Calu3 (cell line): ENCODE results near the gene SLC1A2. TPM values are rescaled to one million over a fixed set of nuclear protein-coding genes. Genes with fewer than 3 reads are reported as not detected.

Experiments
- BruUV-seq: library from RNA; stranded (reverse); fragments of 400-500 nt; replicated peaks from 2 replicates; lab custom pipeline; 2021; lab: Mats Ljungman, UMichigan
- CTCF ChIA-PET: fragments of 300-600 bp; sonication (Branson Sonifier 250); formaldehyde crosslinking; loops from one replicate; lab custom pipeline; 2022; ENCODE audit warnings: antibody characterized with exemption; lab: Charles Lee
- DNase-seq: peaks from one replicate; pipeline ENCODE4 v3.0.0; 2022
- H3K27ac Mint-ChIP-seq: one replicate; pipeline ENCODE4 v1.8.0; 2022; ENCODE audit warnings: mixed read lengths; ENCODE audit not compliant: unreplicated experiment
- H3K27me3 Mint-ChIP-seq: one replicate; pipeline ENCODE4 v1.8.0; 2022; ENCODE audit warnings: mixed read lengths; ENCODE audit not compliant: unreplicated experiment
- H3K36me3 Mint-ChIP-seq: one replicate; pipeline ENCODE4 v1.8.0; 2022; ENCODE audit warnings: mild to moderate bottlenecking, moderate library complexity, mixed read lengths; ENCODE audit not compliant: insufficient read depth, unreplicated experiment
- H3K4me1 Mint-ChIP-seq: one replicate; pipeline ENCODE4 v1.8.0; 2022; ENCODE audit warnings: mild to moderate bottlenecking, low read depth, mixed read lengths; ENCODE audit not compliant: unreplicated experiment
- H3K4me3 Mint-ChIP-seq: one replicate; pipeline ENCODE4 v1.8.0; 2022; ENCODE audit warnings: mild to moderate bottlenecking, low read depth, moderate library complexity, mixed read lengths; ENCODE audit not compliant: unreplicated experiment
- H3K9me3 Mint-ChIP-seq: one replicate; pipeline ENCODE4 v1.8.0; 2022; ENCODE audit warnings: low read depth, mixed read lengths; ENCODE audit not compliant: unreplicated experiment
- intact Hi-C: fragments of 100-400 bp; cut with micrococcal nuclease; formaldehyde crosslinking; loops from one replicate; pipeline ENCODE4 v1.10.0; 2022; ENCODE audit not compliant: unreplicated experiment
- total RNA-seq: library from RNA; stranded (reverse); gene quantifications from 2 replicates; pipeline ENCODE4 v1.2.3, GENCODE V29; 2022
- TF ChIP-seq, protein P1 (sequence below): fragments of 200-600 bp; IDR thresholded peaks from one replicate; pipeline ENCODE4 v1.8.0; 2022; ENCODE audit warnings: antibody characterized with exemption; ENCODE audit not compliant: unreplicated experiment

The SLC1A2 gene
- total RNA-seq, 1 experiment from 2014 or later: 0.40 TPM

GRCh38 chr11:35436581-35437250 is 17.4 kb upstream of the SLC1A2 start:
- Mint-ChIP-seq H3K27ac (no peak overlapping the region), H3K36me3 (no peaks in the 10 kb centered on the region), H3K4me3 (no peak overlapping the region), H3K4me1 (no peaks in the 10 kb centered on the region), H3K9me3 (no peaks in the 10 kb centered on the region), H3K27me3 (peaks cover 92% of the 10 kb centered on the region)
- BruUV-seq: no TSS peak
- TF ChIP-seq, protein P1, sequence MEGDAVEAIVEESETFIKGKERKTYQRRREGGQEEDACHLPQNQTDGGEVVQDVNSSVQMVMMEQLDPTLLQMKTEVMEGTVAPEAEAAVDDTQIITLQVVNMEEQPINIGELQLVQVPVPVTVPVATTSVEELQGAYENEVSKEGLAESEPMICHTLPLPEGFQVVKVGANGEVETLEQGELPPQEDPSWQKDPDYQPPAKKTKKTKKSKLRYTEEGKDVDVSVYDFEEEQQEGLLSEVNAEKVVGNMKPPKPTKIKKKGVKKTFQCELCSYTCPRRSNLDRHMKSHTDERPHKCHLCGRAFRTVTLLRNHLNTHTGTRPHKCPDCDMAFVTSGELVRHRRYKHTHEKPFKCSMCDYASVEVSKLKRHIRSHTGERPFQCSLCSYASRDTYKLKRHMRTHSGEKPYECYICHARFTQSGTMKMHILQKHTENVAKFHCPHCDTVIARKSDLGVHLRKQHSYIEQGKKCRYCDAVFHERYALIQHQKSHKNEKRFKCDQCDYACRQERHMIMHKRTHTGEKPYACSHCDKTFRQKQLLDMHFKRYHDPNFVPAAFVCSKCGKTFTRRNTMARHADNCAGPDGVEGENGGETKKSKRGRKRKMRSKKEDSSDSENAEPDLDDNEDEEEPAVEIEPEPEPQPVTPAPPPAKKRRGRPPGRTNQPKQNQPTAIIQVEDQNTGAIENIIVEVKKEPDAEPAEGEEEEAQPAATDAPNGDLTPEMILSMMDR: no peak
- intact Hi-C loops: no loop called here
- no peak for DNase-seq
- CTCF ChIA-PET: no interaction called here

DNA sequence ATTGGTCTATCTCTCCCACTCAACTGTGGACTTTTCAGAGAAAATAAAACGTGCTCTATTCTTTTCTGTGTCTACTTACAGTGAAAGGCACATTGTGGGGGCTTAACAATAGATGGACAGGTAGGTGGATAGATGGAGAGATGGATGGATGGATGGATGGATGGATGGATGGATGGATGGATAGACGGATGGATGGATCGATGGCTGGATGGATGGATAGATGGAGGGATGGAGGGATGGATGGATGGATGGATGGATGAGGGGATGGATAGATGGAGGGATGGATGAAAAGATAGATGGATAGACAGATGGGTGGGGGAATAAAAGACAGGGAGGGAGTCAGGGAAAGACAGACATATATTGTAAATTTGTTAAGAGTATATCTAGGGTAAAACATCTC is 14.2 kb upstream of the SLC1A2 start:
- BruUV-seq: no TSS peak
- H3K4me3 Mint-ChIP-seq: no peak overlapping the region
- H3K27me3 Mint-ChIP-seq: peaks cover 94% of the 10 kb centered on the region
- intact Hi-C loops: no loop called here
- no peak for DNase-seq
- no peaks in the 10 kb centered on the region for H3K9me3 Mint-ChIP-seq
- no peaks in the 10 kb centered on the region for H3K36me3 Mint-ChIP-seq
- TF ChIP-seq, protein P1: no peak
- CTCF ChIA-PET: no interaction called here
- H3K4me1 Mint-ChIP-seq: no peaks in the 10 kb centered on the region
- H3K27ac Mint-ChIP-seq: no peak overlapping the region

DNA sequence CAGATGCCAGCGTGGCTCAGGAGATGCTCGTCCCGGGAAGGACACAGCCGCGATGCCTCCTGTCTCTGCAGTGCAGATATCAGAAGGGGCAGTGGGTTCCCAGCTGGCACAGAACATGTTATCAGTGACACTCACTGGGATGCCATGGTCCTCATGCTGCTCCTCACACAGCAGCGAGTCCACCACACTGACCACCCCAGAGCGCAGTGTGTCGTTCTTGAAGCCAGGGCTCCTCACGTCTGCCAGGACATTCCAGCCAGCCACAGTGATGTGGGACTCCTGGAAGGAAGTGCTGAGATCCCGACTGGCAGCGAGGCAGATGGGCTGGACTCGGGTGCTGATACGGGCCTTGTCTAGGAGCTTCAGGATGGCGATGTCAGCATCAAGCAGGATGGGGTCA is 13.1 kb upstream of the SLC1A2 start:
- CTCF ChIA-PET: no interaction called here
- DNase-seq: no peak
- peaks cover 94% of the 10 kb centered on the region for H3K27me3 Mint-ChIP-seq
- H3K4me1 Mint-ChIP-seq: no peaks in the 10 kb centered on the region
- H3K27ac Mint-ChIP-seq: no peak overlapping the region
- no TSS peak for BruUV-seq
- H3K9me3 Mint-ChIP-seq: no peaks in the 10 kb centered on the region
- intact Hi-C loops: no loop called here
- H3K4me3 Mint-ChIP-seq: no peak overlapping the region
- no peaks in the 10 kb centered on the region for H3K36me3 Mint-ChIP-seq
- TF ChIP-seq, protein P1: no peak

DNA sequence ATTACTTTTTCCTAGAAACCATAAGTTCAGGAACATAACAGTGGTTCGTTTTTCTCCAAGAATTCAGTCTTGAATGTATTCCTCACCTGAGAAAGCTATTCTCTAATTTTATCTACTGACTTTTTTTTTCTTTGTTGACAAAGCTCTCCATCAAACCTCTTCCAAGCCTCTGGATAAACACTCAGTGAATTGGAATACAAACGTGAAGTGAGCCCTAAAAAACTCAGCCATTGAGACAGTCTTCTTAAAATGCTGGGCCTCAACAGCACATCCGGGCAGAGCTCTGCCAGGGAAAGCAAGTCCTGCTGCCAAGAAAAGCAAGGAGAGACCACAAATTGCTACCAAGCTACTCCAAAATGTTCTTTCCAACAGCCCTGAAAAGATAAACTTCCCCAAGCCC is 7.7 kb upstream of the SLC1A2 start:
- TF ChIP-seq, protein P1: no peak
- CTCF ChIA-PET: interaction anchor here (0.6 kb wide), 1 partner anchor 698 kb away, joined by 4 read pairs; no protein-coding TSS in a partner anchor
- H3K27ac Mint-ChIP-seq: no peak overlapping the region
- H3K36me3 Mint-ChIP-seq: no peaks in the 10 kb centered on the region
- H3K4me1 Mint-ChIP-seq: no peaks in the 10 kb centered on the region
- no peak overlapping the region for H3K4me3 Mint-ChIP-seq
- intact Hi-C loops: no loop called here
- H3K9me3 Mint-ChIP-seq: no peaks in the 10 kb centered on the region
- no TSS peak for BruUV-seq
- no peak for DNase-seq
- H3K27me3 Mint-ChIP-seq: peaks cover 100% of the 10 kb centered on the region
